OCI-LY3 (cell line): ENCODE data around the gene ARFIP1.

Experiments
- CTCF ChIP-seq: fragments of 200-600, 300-600 bp; sonication (generic); IDR thresholded peaks from 2 replicates; pipeline ENCODE4 v1.5.1; 2014; ENCODE audit warnings: antibody characterized with exemption, low read length, low read depth
- EZH2phosphoT487 ChIP-seq: fragments of 200-600 bp; shearing (Covaris generic); IDR thresholded peaks from 2 replicates; pipeline ENCODE4 v1.6.1; 2018; ENCODE audit warnings: antibody characterized with exemption, mixed run types, low read depth

GRCh38 chr4:152956650-152957436 is 177.1 kb downstream of the ARFIP1 start:
- TF ChIP-seq CTCF (no peak), EZH2phosphoT487 (no peak)
